HepG2 (cell line): ENCODE results near the gene LMAN2L. TPM values are rescaled to one million over a fixed set of nuclear protein-coding genes. Genes with fewer than 3 reads are reported as not detected.

ENCODE experiments used
- CBX1 ChIP-seq: IDR thresholded peaks from one replicate; pipeline ENCODE4 v1.6.1; 2016; ENCODE audit warnings: antibody characterized with exemption, low read depth
- CENPT ChIP-seq: sonication (generic); formaldehyde crosslinking; IDR thresholded peaks from 2 replicates; pipeline ENCODE4 v1.8.0; 2022; ENCODE audit warnings: low read depth, mild to moderate bottlenecking, moderate library complexity, missing genetic modification reagents
- CTCF ChIP-seq: sonication (generic); formaldehyde crosslinking; IDR thresholded peaks from 2 replicates; pipeline ENCODE4 v1.5.0; 2020; ENCODE audit warnings: mild to moderate bottlenecking, missing genetic modification reagents, moderate library complexity
- FOXJ3 ChIP-seq: sonication (generic); formaldehyde crosslinking; IDR thresholded peaks from 2 replicates; pipeline ENCODE4 v1.4.0; 2020; ENCODE audit warnings: missing genetic modification reagents, mild to moderate bottlenecking, borderline replicate concordance
- HNRNPUL1 ChIP-seq: fragments of 200-400 bp; formaldehyde crosslinking; IDR thresholded peaks from 2 replicates; pipeline ENCODE4 v1.6.1; 2017; ENCODE audit warnings: low read depth, mild to moderate bottlenecking, low read length, moderate library complexity
- HOMEZ ChIP-seq: IDR thresholded peaks from 2 replicates; pipeline ENCODE4 v1.6.1; 2016; ENCODE audit warnings: low read depth
- JUNB ChIP-seq: sonication (generic); formaldehyde crosslinking; IDR thresholded peaks from 2 replicates; pipeline ENCODE4 v1.8.0; 2022; ENCODE audit warnings: missing genetic modification reagents, mild to moderate bottlenecking, borderline replicate concordance
- KDM5B ChIP-seq: sonication (generic); formaldehyde crosslinking; IDR thresholded peaks from 2 replicates; pipeline ENCODE4 v1.4.0; 2020; ENCODE audit warnings: missing genetic modification reagents, mild to moderate bottlenecking, borderline replicate concordance
- MAFG ChIP-seq: sonication (generic); formaldehyde crosslinking; IDR thresholded peaks from 2 replicates; pipeline ENCODE4 v1.5.1; 2020; ENCODE audit warnings: mild to moderate bottlenecking, missing genetic modification reagents
- MAX ChIP-seq: IDR thresholded peaks from 2 replicates; pipeline ENCODE4 v1.6.1; 2012; ENCODE audit warnings: inconsistent platforms
- MIER2 ChIP-seq: IDR thresholded peaks from 2 replicates; pipeline ENCODE4 v1.6.1; 2016; ENCODE audit warnings: missing biosample characterization, missing genetic modification reagents
- MXD1 ChIP-seq: sonication (generic); formaldehyde crosslinking; IDR thresholded peaks from 2 replicates; pipeline ENCODE4 v1.4.0; 2020; ENCODE audit warnings: mild to moderate bottlenecking, missing genetic modification reagents
- NFE2L1 ChIP-seq: sonication (generic); formaldehyde crosslinking; IDR thresholded peaks from 2 replicates; pipeline ENCODE4 v1.4.0; 2020; ENCODE audit warnings: missing genetic modification reagents, mild to moderate bottlenecking, borderline replicate concordance
- NFIB ChIP-seq: sonication (generic); formaldehyde crosslinking; IDR thresholded peaks from 2 replicates; pipeline ENCODE4 v1.9.0; 2021; ENCODE audit warnings: missing genetic modification reagents, mild to moderate bottlenecking, borderline replicate concordance
- TBX2 ChIP-seq: sonication (generic); formaldehyde crosslinking; IDR thresholded peaks from 2 replicates; pipeline ENCODE4 v1.5.0; 2020; ENCODE audit warnings: missing genetic modification reagents, mild to moderate bottlenecking, borderline replicate concordance
- YY1 ChIP-seq: IDR thresholded peaks from 2 replicates; pipeline ENCODE4 v1.6.1; 2011; ENCODE audit warnings: low read length, low read depth, moderate library complexity, mild to moderate bottlenecking; ENCODE audit not compliant: insufficient read depth, insufficient replicate concordance
- ZBED4 ChIP-seq: sonication (generic); formaldehyde crosslinking; IDR thresholded peaks from 2 replicates; pipeline ENCODE4 v1.4.0; 2020; ENCODE audit warnings: missing genetic modification reagents, borderline replicate concordance
- ZGPAT ChIP-seq: IDR thresholded peaks from 2 replicates; pipeline ENCODE4 v1.6.1; 2016; ENCODE audit warnings: mild to moderate bottlenecking
- ZNF557 ChIP-seq: sonication (generic); formaldehyde crosslinking; IDR thresholded peaks from 2 replicates; pipeline ENCODE4 v1.4.0; 2020; ENCODE audit warnings: missing genetic modification reagents
- ZNF75D ChIP-seq: sonication (generic); formaldehyde crosslinking; IDR thresholded peaks from 2 replicates; pipeline ENCODE4 v1.8.1; 2023; ENCODE audit warnings: missing genetic modification reagents, mild to moderate bottlenecking, borderline replicate concordance
- polyA plus RNA-seq, 8 experiments: library from polyadenylated mRNA; depleted of rRNA in 3 of 8; stranded (reverse) in 7 of 8; unstranded in 1 of 8; fragments of >200 nt; fragmentation: Illumina TruSeq in 4 of 8; extraction: Trizol in 4 of 8; gene quantifications; 2 replicates each; pipeline versions ENCODE4 v1.2.1 to v1.2.3, GENCODE V29; 2011 to 2016; ENCODE audit warnings: low read depth in 4 of 8, missing spikeins in 1 of 8, mixed read lengths in 1 of 8; ENCODE audit not compliant: insufficient read depth in 1 of 8
- total RNA-seq, 5 experiments: library from RNA; depleted of rRNA; stranded (reverse); fragments of >200 nt; fragmentation: Illumina TruSeq; extraction: Trizol; gene quantifications; 2 replicates each; pipeline ENCODE4 v1.2.3, GENCODE V29; 2016; ENCODE audit warnings: low read depth in 1 of 5

Gene LMAN2L
- total and polyA plus RNA-seq, 2 of the 13 experiments (the other 11 are each of a cell fraction or from before 2014, with no cell fraction given), result 39.1 to 57.9 TPM

- no peak for TF ChIP-seq MXD1 (CRISPR knock-in tag)
- TF ChIP-seq CBX1, result no peak
- TF ChIP-seq HNRNPUL1, result no peak
- TF ChIP-seq NFIB (CRISPR knock-in tag), result 0 out of 2 replicates have a peak, but pooled peaks have one; percentile 66
- no peak for TF ChIP-seq JUNB (CRISPR knock-in tag)
- TF ChIP-seq TBX2 (CRISPR knock-in tag), result no peak
- TF ChIP-seq CENPT (CRISPR knock-in tag), result no peak
- no peak for TF ChIP-seq ZNF75D
- TF ChIP-seq MAFG, result no peak
- no peak for TF ChIP-seq NFE2L1 (CRISPR knock-in tag)
- TF ChIP-seq CTCF (CRISPR knock-in tag), result peak; percentile 44
- no peak for TF ChIP-seq ZGPAT (CRISPR knock-in tag)
- TF ChIP-seq KDM5B (CRISPR knock-in tag), result no peak
- no peak for TF ChIP-seq ZNF557
- no peak for TF ChIP-seq HOMEZ
- TF ChIP-seq MAX, result 0 out of 2 replicates have a peak, but pooled peaks have one; percentile 16
- no peak for TF ChIP-seq YY1
- no peak for TF ChIP-seq MIER2 (CRISPR knock-in tag)
- no peak for TF ChIP-seq FOXJ3 (CRISPR knock-in tag)
- TF ChIP-seq ZBED4 (CRISPR knock-in tag), result no peak
Measured at GRCh38 chr2:96695602-96696001, 44.3 kb downstream of the LMAN2L start (continued).
